Osteocyte (in vitro differentiated cells): ENCODE measurements around the gene JPH4. TPM values are rescaled to one million over a fixed set of nuclear protein-coding genes. Genes with fewer than 3 reads are reported as not detected.
"Not testable (repeated sequence)": the region's sequence is repeated elsewhere in the genome, so short reads cannot be mapped to it uniquely, and the experiment has no call there.

ENCODE experiments used
- DNase-seq: peaks from one replicate; pipeline ENCODE4 v3.0.0; 2021; ENCODE audit warnings: mixed read lengths; ENCODE audit not compliant: unreplicated experiment; ENCODE audit errors: extremely low spot score
- H3K27ac Mint-ChIP-seq: one replicate; pipeline ENCODE4 v1.8.0; 2021; ENCODE audit warnings: mild to moderate bottlenecking, mixed read lengths; ENCODE audit not compliant: unreplicated experiment
- H3K27me3 Mint-ChIP-seq: one replicate; pipeline ENCODE4 v1.8.0; 2021; ENCODE audit warnings: mixed read lengths; ENCODE audit not compliant: unreplicated experiment
- H3K36me3 Mint-ChIP-seq: one replicate; pipeline ENCODE4 v1.8.0; 2021; ENCODE audit warnings: mixed read lengths; ENCODE audit not compliant: unreplicated experiment
- H3K4me1 Mint-ChIP-seq: one replicate; pipeline ENCODE4 v1.8.0; 2021; ENCODE audit warnings: mixed read lengths; ENCODE audit not compliant: unreplicated experiment
- H3K4me3 Mint-ChIP-seq: one replicate; pipeline ENCODE4 v1.8.0; 2021; ENCODE audit warnings: mild to moderate bottlenecking, moderate library complexity, mixed read lengths; ENCODE audit not compliant: unreplicated experiment
- H3K9me3 Mint-ChIP-seq: one replicate; pipeline ENCODE4 v1.8.0; 2021; ENCODE audit warnings: mixed read lengths; ENCODE audit not compliant: unreplicated experiment
- total RNA-seq: library from RNA; stranded (reverse); gene quantifications from 2 replicates; pipeline ENCODE4 v1.2.1, GENCODE V29; 2021
- TF ChIP-seq, protein P1 (sequence below): fragments of 200-600 bp; sonication (generic); IDR thresholded peaks from 2 replicates; pipeline ENCODE4 v1.5.0; 2021; ENCODE audit warnings: antibody characterized with exemption, mild to moderate bottlenecking, moderate library complexity

The JPH4 gene
- total RNA-seq, 1 donor from 2014 or later, result not detected

DNA sequence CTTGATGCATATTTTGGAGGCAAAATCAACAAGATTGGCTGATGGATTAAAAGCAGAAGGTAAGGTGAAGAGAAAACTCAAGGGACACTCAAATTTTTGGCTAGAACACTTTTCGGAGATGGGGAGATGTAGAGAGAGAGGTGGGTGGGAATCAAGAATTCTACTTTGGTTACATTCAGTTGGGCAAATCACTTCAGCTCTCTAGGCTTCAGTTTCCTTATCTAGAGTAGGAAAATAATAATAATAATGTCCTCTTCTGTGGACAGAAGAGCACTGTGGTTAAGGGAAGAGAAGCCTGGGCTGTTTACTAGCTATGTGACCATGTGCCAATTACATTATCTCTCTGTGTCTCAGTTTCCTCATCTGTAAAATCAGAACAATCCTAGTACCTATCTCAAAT lies 34.2 kb upstream of the JPH4 start:
- Mint-ChIP-seq H3K27me3 (peaks cover 25% of the 10 kb centered on the region), H3K36me3 (no peaks in the 10 kb centered on the region), H3K27ac (no peak overlapping the region), H3K4me1 (no peaks in the 10 kb centered on the region), H3K4me3 (no peak overlapping the region), H3K9me3 (no peaks in the 10 kb centered on the region)
- TF ChIP-seq, protein P1, sequence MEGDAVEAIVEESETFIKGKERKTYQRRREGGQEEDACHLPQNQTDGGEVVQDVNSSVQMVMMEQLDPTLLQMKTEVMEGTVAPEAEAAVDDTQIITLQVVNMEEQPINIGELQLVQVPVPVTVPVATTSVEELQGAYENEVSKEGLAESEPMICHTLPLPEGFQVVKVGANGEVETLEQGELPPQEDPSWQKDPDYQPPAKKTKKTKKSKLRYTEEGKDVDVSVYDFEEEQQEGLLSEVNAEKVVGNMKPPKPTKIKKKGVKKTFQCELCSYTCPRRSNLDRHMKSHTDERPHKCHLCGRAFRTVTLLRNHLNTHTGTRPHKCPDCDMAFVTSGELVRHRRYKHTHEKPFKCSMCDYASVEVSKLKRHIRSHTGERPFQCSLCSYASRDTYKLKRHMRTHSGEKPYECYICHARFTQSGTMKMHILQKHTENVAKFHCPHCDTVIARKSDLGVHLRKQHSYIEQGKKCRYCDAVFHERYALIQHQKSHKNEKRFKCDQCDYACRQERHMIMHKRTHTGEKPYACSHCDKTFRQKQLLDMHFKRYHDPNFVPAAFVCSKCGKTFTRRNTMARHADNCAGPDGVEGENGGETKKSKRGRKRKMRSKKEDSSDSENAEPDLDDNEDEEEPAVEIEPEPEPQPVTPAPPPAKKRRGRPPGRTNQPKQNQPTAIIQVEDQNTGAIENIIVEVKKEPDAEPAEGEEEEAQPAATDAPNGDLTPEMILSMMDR, result no peak
- no peak for DNase-seq

DNA sequence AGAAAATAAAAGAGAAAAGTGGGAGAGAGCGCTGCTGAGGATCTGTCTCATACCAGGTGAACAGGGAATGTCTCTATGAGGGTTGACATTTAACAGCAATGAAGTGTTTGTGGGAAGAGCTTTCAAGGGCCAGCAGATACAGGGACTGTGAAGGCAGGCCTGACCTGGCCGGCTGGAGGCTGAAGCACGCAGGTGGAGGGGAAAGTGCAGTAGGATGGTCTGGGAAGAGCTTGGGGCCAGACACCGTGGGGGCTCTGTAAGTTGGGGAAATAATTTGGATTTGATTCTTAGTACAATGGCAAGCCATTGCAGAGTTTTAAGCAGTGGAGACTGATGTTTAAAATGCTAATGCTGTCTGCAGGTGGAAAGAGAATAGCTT lies 33.8 kb upstream of the JPH4 start:
- TF ChIP-seq, protein P1, result no peak
- H3K4me1 Mint-ChIP-seq, result no peaks in the 10 kb centered on the region
- peaks cover 25% of the 10 kb centered on the region for H3K27me3 Mint-ChIP-seq
- no peak overlapping the region for H3K4me3 Mint-ChIP-seq
- no peaks in the 10 kb centered on the region for H3K36me3 Mint-ChIP-seq
- no peaks in the 10 kb centered on the region for H3K9me3 Mint-ChIP-seq
- H3K27ac Mint-ChIP-seq, result no peak overlapping the region
- peak; percentile 62 for DNase-seq

DNA sequence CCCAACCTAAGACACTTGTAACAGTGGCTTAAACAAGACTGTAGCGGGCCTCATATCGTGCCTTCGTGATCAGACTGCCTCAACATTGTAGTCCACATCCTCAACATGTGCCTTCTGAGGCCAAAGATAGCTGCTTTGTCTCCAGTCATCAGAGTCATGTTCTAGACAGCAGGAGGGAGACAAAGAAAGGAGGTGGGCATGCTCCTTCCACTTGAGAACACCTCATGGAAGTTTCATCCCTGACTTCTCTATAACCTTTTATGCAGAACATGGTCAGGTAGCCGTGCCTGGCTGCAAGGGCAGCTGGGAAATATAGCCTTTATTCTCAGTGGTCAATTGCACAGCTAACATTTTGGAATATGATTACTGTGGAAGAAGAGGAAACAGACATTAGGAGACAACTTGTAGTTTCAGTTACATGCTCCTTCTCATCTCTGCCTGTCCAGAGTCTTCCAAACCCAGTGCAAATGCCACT lies 32.3 kb upstream of the JPH4 start:
- H3K36me3 Mint-ChIP-seq, result no peaks in the 10 kb centered on the region
- no peak overlapping the region for H3K4me3 Mint-ChIP-seq
- no peaks in the 10 kb centered on the region for H3K4me1 Mint-ChIP-seq

DNA sequence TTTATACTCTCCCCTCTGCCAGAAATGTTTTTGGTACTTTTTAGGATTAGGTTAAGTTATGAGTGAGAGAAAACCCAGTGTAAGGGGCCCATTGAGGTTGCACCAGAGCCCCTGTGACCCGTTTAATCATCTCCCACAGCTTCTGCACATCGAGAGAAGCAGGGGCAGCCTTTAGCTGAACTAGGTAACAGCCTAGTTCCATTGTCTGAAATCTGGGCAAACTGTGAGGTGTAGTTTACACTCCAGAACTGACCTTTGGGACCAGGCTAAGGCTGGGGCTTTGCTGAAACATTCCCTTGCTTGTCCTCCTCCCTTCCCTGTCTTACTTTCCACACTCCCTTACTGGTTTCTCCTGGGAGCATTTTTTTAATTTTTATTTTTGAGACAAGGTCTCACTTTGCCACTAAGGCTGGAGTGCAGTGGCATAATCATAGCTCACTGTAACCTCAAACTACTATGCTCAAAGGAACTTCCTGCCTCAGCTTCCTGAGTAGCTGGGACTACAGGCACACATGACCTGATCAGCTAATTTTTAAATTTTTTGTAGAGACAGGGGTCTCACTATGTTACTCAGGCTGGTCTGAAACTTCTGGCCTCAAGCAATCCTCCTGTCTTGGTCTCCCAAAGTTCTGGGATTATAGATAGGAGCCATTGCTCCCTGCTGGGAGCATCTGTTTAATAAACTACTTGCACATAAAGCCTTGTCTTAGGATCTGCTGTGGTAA lies 31.7 kb upstream of the JPH4 start:
- no peaks in the 10 kb centered on the region for H3K36me3 Mint-ChIP-seq
- H3K9me3 Mint-ChIP-seq, result no peaks in the 10 kb centered on the region
- no peaks in the 10 kb centered on the region for H3K4me1 Mint-ChIP-seq
- H3K27me3 Mint-ChIP-seq, result peaks cover 27% of the 10 kb centered on the region
- H3K27ac Mint-ChIP-seq, result no peak overlapping the region
- H3K4me3 Mint-ChIP-seq, result no peak overlapping the region
- TF ChIP-seq, protein P1, result no peak
- peak; percentile 19 for DNase-seq

More for the DNA sequence above, 32.3 kb upstream of the JPH4 start:
- peaks cover 27% of the 10 kb centered on the region for H3K27me3 Mint-ChIP-seq
- H3K27ac Mint-ChIP-seq, result no peak overlapping the region
- no peaks in the 10 kb centered on the region for H3K9me3 Mint-ChIP-seq
- DNase-seq, result peak; percentile 34
- TF ChIP-seq, protein P1, result no peak

DNA sequence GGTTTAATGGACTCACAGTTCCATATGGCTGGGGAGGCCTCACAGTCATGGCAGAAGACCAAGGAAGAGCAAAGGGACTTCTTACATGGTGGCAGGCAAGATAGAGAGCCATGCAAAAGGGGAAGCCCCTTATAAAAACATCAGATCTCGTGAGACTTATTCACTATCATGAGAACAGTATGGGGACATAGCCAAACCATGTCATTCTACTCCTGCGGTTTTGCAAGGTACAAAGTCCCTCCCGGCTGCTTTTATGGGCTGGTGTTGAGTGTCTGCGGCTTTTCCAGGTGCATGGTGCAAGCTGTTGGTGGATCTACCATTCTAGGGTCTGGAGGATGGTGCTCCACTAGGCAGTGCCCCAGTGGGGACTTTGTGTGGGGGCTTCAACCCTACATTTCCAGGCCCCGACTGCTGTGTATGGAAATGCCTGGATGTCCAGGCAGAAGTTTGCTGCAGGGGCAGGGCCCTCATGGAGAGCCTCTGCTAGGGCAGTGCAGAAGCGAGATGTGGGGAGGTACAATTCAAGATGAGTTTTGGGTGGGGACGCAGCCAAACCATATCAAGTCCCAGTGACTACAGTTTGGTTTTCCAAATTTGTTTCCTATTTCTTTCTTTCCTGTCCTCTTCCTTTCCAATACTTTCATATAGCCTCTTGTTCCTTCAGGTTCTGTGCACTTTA lies 31.0 kb upstream of the JPH4 start:
- not testable (repeated sequence) for H3K36me3 Mint-ChIP-seq, H3K4me3 Mint-ChIP-seq, H3K4me1 Mint-ChIP-seq, H3K27ac Mint-ChIP-seq, H3K9me3 Mint-ChIP-seq
- DNase-seq, result peak; percentile 56
- peaks cover 24% of the 10 kb centered on the region for H3K27me3 Mint-ChIP-seq
